H1 (cell line): ENCODE measurements around the gene ZIC5. TPM values are rescaled to one million over a fixed set of nuclear protein-coding genes. Genes with fewer than 3 reads are reported as not detected.

ENCODE experiments used
- CTCF ChIA-PET: fragments of 300-600 bp; sonication (Branson Sonifier 250); formaldehyde crosslinking; loops from one replicate; lab custom pipeline; 2021; ENCODE audit not compliant: partially characterized antibody; lab: Charles Lee
- POLR2A ChIA-PET: fragments of 300-600 bp; sonication (Branson Sonifier 250); formaldehyde crosslinking; loops from one replicate; lab custom pipeline; 2021; ENCODE audit warnings: inconsistent platforms; ENCODE audit not compliant: partially characterized antibody; lab: Charles Lee
- DNase-seq, 2 experiments: peaks; one replicate each; pipeline versions ENCODE4 v3.0.0 to v3.0.0-alpha.2; 2010 to 2022; ENCODE audit warnings: low spot score in 2 of 2, low read depth in 1 of 2, mixed read lengths in 1 of 2
- FAIRE-seq: peaks from 2 replicates; lab custom pipeline; 2011; peaks lifted over from hg19 to GRCh38; lab: Jason Lieb, UNC
- H2AFZ ChIP-seq: 2 replicates; pipeline ENCODE4 v1.8.1; 2012; ENCODE audit warnings: low read length, inconsistent platforms
- H2AK5ac ChIP-seq: 2 replicates; pipeline ENCODE4 v1.6.1; 2013; ENCODE audit warnings: low read depth, low read length
- H2BK120ac ChIP-seq: replicated peaks from 2 replicates; pipeline ENCODE3; 2013; ENCODE audit warnings: low read depth, low read length, inconsistent platforms
- H2BK12ac ChIP-seq: 2 replicates; pipeline ENCODE4 v1.6.1; 2013; ENCODE audit warnings: low read depth, low read length
- H2BK15ac ChIP-seq: 2 replicates; pipeline ENCODE4 v1.6.1; 2013; ENCODE audit warnings: low read length
- H2BK20ac ChIP-seq: 2 replicates; pipeline ENCODE4 v1.6.1; 2013; ENCODE audit warnings: low read length
- H2BK5ac ChIP-seq: 2 replicates; pipeline ENCODE4 v1.6.1; 2013; ENCODE audit warnings: low read depth, low read length
- H3K14ac ChIP-seq: 2 replicates; pipeline ENCODE4 v1.6.1; 2013; ENCODE audit warnings: inconsistent platforms; ENCODE audit not compliant: insufficient read length
- H3K18ac ChIP-seq: 2 replicates; pipeline ENCODE4 v1.6.1; 2013; ENCODE audit warnings: low read length; ENCODE audit errors: extremely low read depth
- H3K23ac ChIP-seq: 2 replicates; pipeline ENCODE4 v1.6.1; 2013; ENCODE audit warnings: inconsistent platforms; ENCODE audit not compliant: insufficient read length
- H3K23me2 ChIP-seq: 2 replicates; pipeline ENCODE4 v1.6.1; 2013; ENCODE audit warnings: low read depth, low read length
- H3K27ac ChIP-seq: 2 replicates; pipeline ENCODE4 v1.6.1; 2011; ENCODE audit warnings: low read depth, low read length, inconsistent platforms
- H3K27me3 ChIP-seq, 4 experiments: replicated peaks in 1 of 4; 1 replicate in 1 of 4; 2 replicates in 3 of 4; pipeline versions ENCODE4 v1.6.1 to v1.8.1; 2011 to 2013; ENCODE audit warnings: low read length in 3 of 4, mild to moderate bottlenecking in 3 of 4, inconsistent platforms in 2 of 4, mixed read lengths in 2 of 4, moderate library complexity in 1 of 4; ENCODE audit not compliant: control insufficient read depth in 3 of 4, insufficient read depth in 3 of 4; ENCODE audit errors: extremely low read depth in 1 of 4
- H3K36me3 ChIP-seq, 4 experiments: 2 replicates each; pipeline versions ENCODE4 v1.6.1 to v1.8.1; 2011 to 2013; ENCODE audit warnings: mild to moderate bottlenecking in 4 of 4, low read length in 3 of 4, moderate library complexity in 2 of 4, control low read depth in 1 of 4, inconsistent platforms in 1 of 4; ENCODE audit not compliant: insufficient read depth in 4 of 4, control insufficient read depth in 2 of 4
- H3K4ac ChIP-seq: replicated peaks from 2 replicates; pipeline ENCODE3; 2013; ENCODE audit warnings: low read length, low read depth, mixed read lengths, inconsistent platforms; ENCODE audit not compliant: insufficient read length
- H3K4me1 ChIP-seq, 4 experiments: replicated peaks in 1 of 4; 1 replicate in 1 of 4; 2 replicates in 3 of 4; pipeline versions ENCODE4 v1.6.1 to v1.8.1; 2011 to 2013; ENCODE audit warnings: low read length in 3 of 4, inconsistent platforms in 2 of 4, mixed read lengths in 1 of 4; ENCODE audit not compliant: insufficient read depth in 4 of 4, control insufficient read depth in 3 of 4
- H3K4me2 ChIP-seq, 2 experiments: 2 replicates each; pipeline versions ENCODE4 v1.6.1 to v1.8.1; 2011 to 2013; ENCODE audit warnings: low read depth in 2 of 2, low read length in 2 of 2, control low read depth in 1 of 2, inconsistent platforms in 1 of 2, mild to moderate bottlenecking in 1 of 2; ENCODE audit not compliant: insufficient read depth in 1 of 2
- H3K4me3 ChIP-seq, 4 experiments: fragments of 200-600, 300-600 bp in 1 of 4; sonication (generic), shearing (Covaris generic), sonication (Bioruptor Twin) in 1 of 4; 2 replicates each; pipeline versions ENCODE4 v1.5.1 to v1.8.1; 2011 to 2016; ENCODE audit warnings: low read length in 4 of 4, low read depth in 3 of 4, control low read depth in 2 of 4, inconsistent platforms in 2 of 4, mild to moderate bottlenecking in 2 of 4, mixed read lengths in 1 of 4, moderate library complexity in 1 of 4; ENCODE audit not compliant: insufficient read depth in 2 of 4; ENCODE audit errors: extremely low read depth in 1 of 4
- H3K56ac ChIP-seq: replicated peaks from 2 replicates; pipeline ENCODE3; 2013; ENCODE audit warnings: low read depth, mild to moderate bottlenecking, mixed read lengths, low read length, inconsistent platforms; ENCODE audit not compliant: insufficient read length
- H3K79me1 ChIP-seq: 2 replicates; pipeline ENCODE4 v1.6.1; 2013; ENCODE audit warnings: low read depth, low read length, control low read depth
- H3K79me2 ChIP-seq, 2 experiments: 2 replicates each; pipeline versions ENCODE4 v1.6.1 to v1.8.1; 2012 to 2013; ENCODE audit warnings: low read length in 2 of 2, mild to moderate bottlenecking in 2 of 2, inconsistent platforms in 1 of 2; ENCODE audit not compliant: insufficient read depth in 2 of 2, control insufficient read depth in 1 of 2
- H3K9ac ChIP-seq, 4 experiments: replicated peaks in 1 of 4; 1 replicate in 1 of 4; 2 replicates in 3 of 4; pipeline versions ENCODE4 v1.6.1 to v1.8.1; 2011 to 2013; ENCODE audit warnings: low read depth in 3 of 4, low read length in 3 of 4, control low read depth in 2 of 4, mild to moderate bottlenecking in 2 of 4, moderate library complexity in 2 of 4, inconsistent platforms in 1 of 4; ENCODE audit errors: extremely low read depth in 1 of 4
- H3K9me3 ChIP-seq, 2 experiments: 2 replicates each; pipeline versions ENCODE4 v1.6.1 to v1.8.1; 2012 to 2013; ENCODE audit warnings: mild to moderate bottlenecking in 2 of 2, moderate library complexity in 2 of 2, control low read depth in 1 of 2, inconsistent platforms in 1 of 2, low read depth in 1 of 2, low read length in 1 of 2, mixed read lengths in 1 of 2; ENCODE audit not compliant: insufficient read depth in 2 of 2
- H4K20me1 ChIP-seq, 2 experiments: replicated peaks in 1 of 2; 2 replicates each; pipeline versions ENCODE3 to v1.8.1; 2011 to 2013; ENCODE audit warnings: inconsistent platforms in 2 of 2, low read length in 2 of 2, mild to moderate bottlenecking in 1 of 2; ENCODE audit not compliant: insufficient read depth in 2 of 2, control insufficient read depth in 1 of 2
- H4K5ac ChIP-seq: 2 replicates; pipeline ENCODE4 v1.6.1; 2013; ENCODE audit warnings: low read length, low read depth, mixed read lengths, inconsistent platforms; ENCODE audit not compliant: insufficient read length
- H4K8ac ChIP-seq: 2 replicates; pipeline ENCODE4 v1.8.0; 2013; ENCODE audit warnings: mild to moderate bottlenecking, moderate library complexity, low read length, inconsistent platforms; ENCODE audit not compliant: insufficient read depth; ENCODE audit errors: extremely low read depth
- H4K91ac ChIP-seq: replicated peaks from 2 replicates; pipeline ENCODE3; 2013; ENCODE audit warnings: low read length, mixed read lengths, inconsistent platforms; ENCODE audit not compliant: insufficient read length
- CBX8 ChIP-seq: fragments of 300-800, 300-1000 bp; sonication (generic); IDR thresholded peaks from 2 replicates; pipeline ENCODE4 v1.7.1; 2016; ENCODE audit warnings: low read depth, low read length, borderline replicate concordance
- WGBS, 2 experiments: shearing (Covaris generic) in 1 of 2; methylation state at CpG; one replicate each; pipeline versions ENCODE4 v1.1.6 to v1.1.7; 2013 to 2015; ENCODE audit warnings: low lambda C conversion rate in 2 of 2, mixed read lengths in 2 of 2, inconsistent platforms in 1 of 2, low coverage in 1 of 2, missing lambda C conversion rate in 1 of 2; ENCODE audit not compliant: insufficient replicate concordance in 2 of 2, insufficient coverage in 1 of 2, insufficient read length in 1 of 2; ENCODE audit errors: extremely low coverage in 1 of 2, missing lambda C conversion rate in 1 of 2; 5-methylcytosine and 5-hydroxymethylcytosine counted together
- polyA plus RNA-seq, 7 experiments: library from polyadenylated mRNA; depleted of rRNA in 3 of 7; stranded (reverse) in 5 of 7; unstranded in 2 of 7; fragments of >200 nt in 5 of 7; fragments of 200-250 nt in 2 of 7; gene quantifications; 1 replicate in 5 of 7; 2 replicates in 1 of 7; 4 replicates in 1 of 7; pipeline versions ENCODE4 v1.2.1 to v1.2.3, GENCODE V29; 2011 to 2013; ENCODE audit warnings: missing spikeins in 2 of 7, mixed read lengths in 2 of 7
- total RNA-seq: library from RNA; stranded (reverse); fragmentation: NEBNext Ultra II Directional; extraction: Animal tissue kit (Norgen Biotek cat#: 25700); gene quantifications from 2 replicates; pipeline ENCODE4 v1.2.1, GENCODE V29; 2021
- TF ChIP-seq, protein P1 (sequence below), 3 experiments: IDR thresholded peaks; 1 replicate in 2 of 3; 2 replicates in 1 of 3; pipeline versions ENCODE4 v1.5.1 to v1.6.1; 2011; ENCODE audit warnings: low read length in 3 of 3, mild to moderate bottlenecking in 3 of 3, inconsistent platforms in 2 of 3, low read depth in 1 of 3, moderate library complexity in 1 of 3; ENCODE audit not compliant: insufficient read depth in 1 of 3; ENCODE audit errors: control extremely low read depth in 1 of 3

Gene ZIC5
- total and polyA plus RNA-seq, 2 of the 8 experiments (the other 6 are each of a cell fraction or from before 2014, with no cell fraction given) = 14.2 to 52.7 TPM

DNA sequence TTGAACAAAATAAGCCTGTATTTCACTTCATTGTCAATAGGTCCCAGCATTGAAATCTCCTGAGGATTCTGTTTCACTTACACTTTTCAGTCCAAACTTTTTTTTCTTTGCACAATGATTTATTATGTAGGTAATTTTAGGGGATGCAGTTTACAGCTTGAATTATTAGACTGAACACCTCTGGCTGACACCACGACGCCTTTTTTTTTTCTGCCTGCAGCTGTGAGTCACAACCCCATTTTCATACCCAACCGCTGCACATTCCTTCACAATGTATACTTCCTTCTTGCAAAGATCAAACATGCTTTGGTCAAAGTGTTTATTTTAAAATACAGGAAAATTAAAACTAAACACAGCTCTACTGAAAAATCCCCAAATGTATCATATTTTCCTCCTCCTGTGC, 21.4 kb upstream of the ZIC5 start:
- Histone ChIP-seq H3K4me2 (no peak overlapping the region; a peak in 1 of 4 replicates), H3K14ac (no peak overlapping the region), H4K91ac (no peak overlapping the region), H4K5ac (no peak overlapping the region), H2AK5ac (no peak overlapping the region), H2BK12ac (no peak overlapping the region), H2BK5ac (no peak overlapping the region), H3K27ac (no peak overlapping the region), H3K79me1 (no peaks in the 10 kb centered on the region), H3K4ac (no peak overlapping the region), H3K9ac (no peak overlapping the region), H3K4me3 (no peak overlapping the region), H3K79me2 (no peaks in the 10 kb centered on the region), H3K23me2 (peaks cover 32% of the 10 kb centered on the region; the same call in 1 of the 2 replicates), H2AFZ (no peak overlapping the region), H4K20me1 (no peaks in the 10 kb centered on the region), H3K18ac (no peak overlapping the region), H2BK120ac (no peak overlapping the region), H3K4me1 (peaks cover 10 to 42% (median 31%) of the 10 kb centered on the region in 4 experiments), H3K27me3 (peaks cover 7 to 85% (median 53%) of the 10 kb centered on the region in 4 experiments; a peak in 6 of 7 replicates), H3K36me3 (no peaks in the 10 kb centered on the region), H4K8ac (no peak overlapping the region), H2BK15ac (no peak overlapping the region), H2BK20ac (no peak overlapping the region), H3K9me3 (no peaks in the 10 kb centered on the region), H3K56ac (no peak overlapping the region), H3K23ac (no peak overlapping the region)
- DNase-seq (no peak), FAIRE-seq (no peak)
- ChIA-PET CTCF (interaction anchor here (0.9 to 2.3 kb wide), 4 partner anchors 23 to 337 kb away, joined by 3 to 8 read pairs (median 5); no protein-coding TSS in a partner anchor), POLR2A (interaction anchor here (0.8 to 10.0 kb wide), 4 partner anchors 10 to 331 kb away, joined by 3 to 145 read pairs (median 12); partner anchors contain the start of gene ZIC2)
- 12% methylated on average over 3 of the region's 3 CpGs; no CpG with 5 or more reads in 1 of the 2 experiments for WGBS, 2 experiments
- TF ChIP-seq, protein P1, sequence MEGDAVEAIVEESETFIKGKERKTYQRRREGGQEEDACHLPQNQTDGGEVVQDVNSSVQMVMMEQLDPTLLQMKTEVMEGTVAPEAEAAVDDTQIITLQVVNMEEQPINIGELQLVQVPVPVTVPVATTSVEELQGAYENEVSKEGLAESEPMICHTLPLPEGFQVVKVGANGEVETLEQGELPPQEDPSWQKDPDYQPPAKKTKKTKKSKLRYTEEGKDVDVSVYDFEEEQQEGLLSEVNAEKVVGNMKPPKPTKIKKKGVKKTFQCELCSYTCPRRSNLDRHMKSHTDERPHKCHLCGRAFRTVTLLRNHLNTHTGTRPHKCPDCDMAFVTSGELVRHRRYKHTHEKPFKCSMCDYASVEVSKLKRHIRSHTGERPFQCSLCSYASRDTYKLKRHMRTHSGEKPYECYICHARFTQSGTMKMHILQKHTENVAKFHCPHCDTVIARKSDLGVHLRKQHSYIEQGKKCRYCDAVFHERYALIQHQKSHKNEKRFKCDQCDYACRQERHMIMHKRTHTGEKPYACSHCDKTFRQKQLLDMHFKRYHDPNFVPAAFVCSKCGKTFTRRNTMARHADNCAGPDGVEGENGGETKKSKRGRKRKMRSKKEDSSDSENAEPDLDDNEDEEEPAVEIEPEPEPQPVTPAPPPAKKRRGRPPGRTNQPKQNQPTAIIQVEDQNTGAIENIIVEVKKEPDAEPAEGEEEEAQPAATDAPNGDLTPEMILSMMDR (IDR thresholded peaks at IDR 0.05; ENCODE audit: control extremely low read depth in 1 of 3, insufficient read depth in 1 of 3, low read depth in 1 of 3, low read length in 3 of 3) = no peak
- 0 out of 2 replicates have a peak, but pooled peaks have one; percentile 19 for TF ChIP-seq CBX8
